ENCODE measurements around the gene ELF5.

The ELF5 gene

DNA sequence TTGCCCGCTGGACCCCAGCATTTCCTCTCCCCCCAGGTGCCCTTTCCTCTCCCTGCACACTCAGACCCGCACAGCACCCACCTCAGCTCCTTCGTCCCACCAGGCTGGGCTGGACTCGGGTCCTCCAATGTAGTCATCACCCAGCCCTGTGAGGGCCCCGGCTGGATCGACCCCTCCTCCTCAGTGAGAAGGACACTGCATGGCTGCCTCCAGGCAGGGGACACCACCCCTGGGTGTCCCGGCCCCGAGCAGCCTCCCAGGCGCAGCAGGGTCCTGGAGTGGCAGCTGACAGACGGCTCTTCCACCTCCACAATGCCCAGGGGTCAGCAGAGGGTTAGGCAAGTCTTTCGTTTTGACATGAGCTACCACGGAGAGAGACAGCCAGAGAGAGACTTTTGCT, 11.1 kb upstream of the ELF5 start:
- no peak for DNase-seq (ENCODE audit: extremely low read depth, low read depth)
- H3K4me3 ChIP-seq (replicated peaks; ENCODE audit: low read depth, low read length), result no peak overlapping the region
- TF ChIP-seq, protein P1, sequence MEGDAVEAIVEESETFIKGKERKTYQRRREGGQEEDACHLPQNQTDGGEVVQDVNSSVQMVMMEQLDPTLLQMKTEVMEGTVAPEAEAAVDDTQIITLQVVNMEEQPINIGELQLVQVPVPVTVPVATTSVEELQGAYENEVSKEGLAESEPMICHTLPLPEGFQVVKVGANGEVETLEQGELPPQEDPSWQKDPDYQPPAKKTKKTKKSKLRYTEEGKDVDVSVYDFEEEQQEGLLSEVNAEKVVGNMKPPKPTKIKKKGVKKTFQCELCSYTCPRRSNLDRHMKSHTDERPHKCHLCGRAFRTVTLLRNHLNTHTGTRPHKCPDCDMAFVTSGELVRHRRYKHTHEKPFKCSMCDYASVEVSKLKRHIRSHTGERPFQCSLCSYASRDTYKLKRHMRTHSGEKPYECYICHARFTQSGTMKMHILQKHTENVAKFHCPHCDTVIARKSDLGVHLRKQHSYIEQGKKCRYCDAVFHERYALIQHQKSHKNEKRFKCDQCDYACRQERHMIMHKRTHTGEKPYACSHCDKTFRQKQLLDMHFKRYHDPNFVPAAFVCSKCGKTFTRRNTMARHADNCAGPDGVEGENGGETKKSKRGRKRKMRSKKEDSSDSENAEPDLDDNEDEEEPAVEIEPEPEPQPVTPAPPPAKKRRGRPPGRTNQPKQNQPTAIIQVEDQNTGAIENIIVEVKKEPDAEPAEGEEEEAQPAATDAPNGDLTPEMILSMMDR (IDR thresholded peaks at IDR 0.05; ENCODE audit: low read depth, low read length, missing control alignments), result no peak

GRCh38 chr11:34523053-34523452, 9.5 kb upstream of the ELF5 start:
- no peak overlapping the region for H3K4me3 ChIP-seq (replicated peaks; ENCODE audit: low read depth, low read length)
- DNase-seq (ENCODE audit: extremely low read depth, low read depth), result no peak
- TF ChIP-seq, protein P1 (IDR thresholded peaks at IDR 0.05; ENCODE audit: low read depth, low read length, missing control alignments), result no peak

DNA sequence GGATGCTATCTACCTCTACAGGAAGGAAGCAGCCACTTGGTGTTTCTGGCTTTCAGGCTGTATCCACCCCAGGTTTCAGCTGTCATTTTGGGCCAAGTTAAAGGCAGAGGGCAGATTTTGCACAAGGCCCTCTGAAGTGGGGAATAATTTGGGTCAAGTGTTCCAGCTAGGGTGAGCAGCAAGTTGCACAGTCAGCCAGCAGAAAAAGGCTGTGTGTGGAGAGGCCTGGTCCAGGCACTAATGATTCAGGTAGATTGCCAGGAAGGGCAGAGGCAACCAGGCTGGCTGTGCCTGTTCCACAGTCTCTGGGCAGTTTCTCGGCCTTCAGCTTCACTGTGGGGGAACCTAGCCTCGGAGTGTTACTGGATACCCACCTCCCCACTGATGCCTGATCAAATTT, 8.6 kb upstream of the ELF5 start:
- no peak overlapping the region for H3K4me3 ChIP-seq (replicated peaks; ENCODE audit: low read depth, low read length)
- TF ChIP-seq, protein P1 (IDR thresholded peaks at IDR 0.05; ENCODE audit: low read depth, low read length, missing control alignments), result no peak
- no peak for DNase-seq (ENCODE audit: extremely low read depth, low read depth)

- TF ChIP-seq, protein P1 (IDR thresholded peaks at IDR 0.05; ENCODE audit: low read depth, low read length, missing control alignments), result no peak
- no peak for DNase-seq (ENCODE audit: extremely low read depth, low read depth)
- H3K4me3 ChIP-seq (replicated peaks; ENCODE audit: low read depth, low read length), result no peak overlapping the region
These were observed 7.7 kb upstream of the ELF5 start for GRCh38 chr11:34521265-34521664.

GRCh38 chr11:34519595-34520235, 6.1 kb upstream of the ELF5 start:
- no peak overlapping the region for H3K4me3 ChIP-seq (replicated peaks; ENCODE audit: low read depth, low read length)
- DNase-seq (ENCODE audit: extremely low read depth, low read depth), result no peak
- TF ChIP-seq, protein P1 (IDR thresholded peaks at IDR 0.05; ENCODE audit: low read depth, low read length, missing control alignments), result no peak

DNA sequence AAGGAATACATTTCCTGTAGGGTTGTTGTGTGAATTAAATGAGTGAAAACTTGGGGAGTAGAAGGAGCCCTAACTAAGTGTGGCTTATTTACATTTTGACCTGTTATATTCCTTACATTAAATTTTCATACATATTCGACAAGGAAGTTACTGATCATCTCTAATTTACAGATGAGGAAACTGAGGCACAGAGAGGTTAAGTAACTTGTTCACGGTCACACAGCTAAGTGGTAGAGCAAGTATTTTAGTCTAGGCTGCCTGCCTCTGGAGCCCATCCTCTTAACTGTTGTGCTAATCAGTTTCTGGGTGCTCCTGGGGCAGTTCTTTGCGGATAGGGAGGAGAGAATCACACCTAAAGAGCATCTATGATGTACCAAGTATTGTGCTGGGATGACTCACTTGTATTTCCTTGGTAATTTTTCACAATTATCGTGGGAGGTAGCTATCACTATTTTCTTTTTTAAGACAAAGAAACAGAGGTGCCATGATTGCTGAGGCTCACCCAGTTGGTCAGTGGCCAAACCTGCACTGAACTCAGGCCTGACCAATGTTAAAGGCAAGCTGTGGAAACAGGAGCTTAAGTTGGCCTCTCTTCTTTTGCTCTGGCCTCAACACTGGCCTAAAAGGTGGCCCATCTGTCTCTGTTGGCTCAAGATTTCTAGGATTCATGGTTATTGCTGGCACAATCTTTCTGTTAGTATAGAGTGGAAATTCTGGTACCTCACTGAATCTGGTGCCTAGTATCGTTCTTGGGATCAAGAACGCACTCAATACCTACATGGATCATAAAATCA, 2.9 kb upstream of the ELF5 start:
- no peak for DNase-seq (ENCODE audit: extremely low read depth, low read depth)
- H3K4me3 ChIP-seq (replicated peaks; ENCODE audit: low read depth, low read length), result no peak overlapping the region
- TF ChIP-seq, protein P1 (IDR thresholded peaks at IDR 0.05; ENCODE audit: low read depth, low read length, missing control alignments), result no peak

All from HFF-Myc (cell line).